ENCODE data around the gene SLC5A11.

SLC5A11 gene

GRCh38 chr16:24939738-24940137, 94.0 kb downstream of the SLC5A11 start:
- no peak for DNase-seq
- Mint-ChIP-seq H3K9me3 (no peaks in the 10 kb centered on the region), H3K27ac (no peak overlapping the region), H3K4me1 (no peaks in the 10 kb centered on the region), H3K36me3 (ENCODE audit: low read depth) (peaks cover 51% of the 10 kb centered on the region), H3K4me3 (no peak overlapping the region), H3K27me3 (ENCODE audit: low read depth, poor library complexity) (peaks cover 2% of the 10 kb centered on the region)
- TF ChIP-seq CTCF (IDR thresholded peaks at IDR 0.05): no peak

GRCh38 chr16:24943471-24943870, 97.7 kb downstream of the SLC5A11 start:
- DNase-seq: no peak
- H3K4me1 Mint-ChIP-seq: no peaks in the 10 kb centered on the region
- no peak for TF ChIP-seq CTCF (IDR thresholded peaks at IDR 0.05)
- H3K9me3 Mint-ChIP-seq: no peaks in the 10 kb centered on the region
- peaks cover 81% of the 10 kb centered on the region for H3K36me3 Mint-ChIP-seq (ENCODE audit: low read depth)
- H3K27ac Mint-ChIP-seq: no peak overlapping the region
- H3K4me3 Mint-ChIP-seq: no peak overlapping the region
- peaks cover 2% of the 10 kb centered on the region for H3K27me3 Mint-ChIP-seq (ENCODE audit: low read depth, poor library complexity)

GRCh38 chr16:24944206-24944605, 98.4 kb downstream of the SLC5A11 start:
- no peak for TF ChIP-seq CTCF (IDR thresholded peaks at IDR 0.05)
- H3K4me1 Mint-ChIP-seq: no peaks in the 10 kb centered on the region
- no peaks in the 10 kb centered on the region for H3K9me3 Mint-ChIP-seq
- peaks cover 78% of the 10 kb centered on the region for H3K36me3 Mint-ChIP-seq (ENCODE audit: low read depth)
- H3K27me3 Mint-ChIP-seq (ENCODE audit: low read depth, poor library complexity): peaks cover 2% of the 10 kb centered on the region
- DNase-seq: no peak
- no peak overlapping the region for H3K4me3 Mint-ChIP-seq
- no peak overlapping the region for H3K27ac Mint-ChIP-seq

GRCh38 chr16:24946155-24946554, 100.4 kb downstream of the SLC5A11 start:
- peak overlapping the region; percentile 67 for H3K27ac Mint-ChIP-seq
- no peak for DNase-seq
- peaks cover 59% of the 10 kb centered on the region for H3K36me3 Mint-ChIP-seq (ENCODE audit: low read depth)
- H3K4me3 Mint-ChIP-seq: no peak overlapping the region
- H3K27me3 Mint-ChIP-seq (ENCODE audit: low read depth, poor library complexity): no peaks in the 10 kb centered on the region
- no peaks in the 10 kb centered on the region for H3K4me1 Mint-ChIP-seq
- no peaks in the 10 kb centered on the region for H3K9me3 Mint-ChIP-seq
- TF ChIP-seq CTCF (IDR thresholded peaks at IDR 0.05): no peak

- H3K27ac Mint-ChIP-seq: peak overlapping the region; percentile 3
- no peak overlapping the region for H3K4me3 Mint-ChIP-seq
- peaks cover 54% of the 10 kb centered on the region for H3K36me3 Mint-ChIP-seq (ENCODE audit: low read depth)
- TF ChIP-seq CTCF (IDR thresholded peaks at IDR 0.05): no peak
- DNase-seq: no peak
- H3K27me3 Mint-ChIP-seq (ENCODE audit: low read depth, poor library complexity): no peaks in the 10 kb centered on the region
- H3K4me1 Mint-ChIP-seq: no peaks in the 10 kb centered on the region
- H3K9me3 Mint-ChIP-seq: no peaks in the 10 kb centered on the region
Observed at GRCh38 chr16:24950275-24950674, 104.5 kb downstream of the SLC5A11 start.

GRCh38 chr16:24953306-24953705, 107.5 kb downstream of the SLC5A11 start:
- no peak for DNase-seq
- no peaks in the 10 kb centered on the region for H3K4me1 Mint-ChIP-seq
- peaks cover 52% of the 10 kb centered on the region for H3K36me3 Mint-ChIP-seq (ENCODE audit: low read depth)
- peak overlapping the region; percentile 73 for H3K27ac Mint-ChIP-seq
- TF ChIP-seq CTCF (IDR thresholded peaks at IDR 0.05): no peak
- H3K27me3 Mint-ChIP-seq (ENCODE audit: low read depth, poor library complexity): no peaks in the 10 kb centered on the region
- H3K9me3 Mint-ChIP-seq: no peaks in the 10 kb centered on the region
- H3K4me3 Mint-ChIP-seq: no peak overlapping the region
